MG63 (cell line): ENCODE data around the gene PIGT. TPM values are rescaled to one million over a fixed set of nuclear protein-coding genes. Genes with fewer than 3 reads are reported as not detected.
A peak's percentile ranks its signal among the peaks of the same experiment; 100 is the strongest.

ENCODE experiments used
- DNase-seq: peaks from one replicate; pipeline ENCODE4 v3.0.0-alpha.2; 2020
- H3K27me3 ChIP-seq: fragments of 250-450 bp; sonication (Bioruptor Pico); 2 replicates; pipeline ENCODE4 v1.5.1; 2020; ENCODE audit warnings: mild to moderate bottlenecking, moderate library complexity
- H3K36me3 ChIP-seq: fragments of 250-450 bp; sonication (Bioruptor Pico); 2 replicates; pipeline ENCODE4 v1.5.1; 2020; ENCODE audit warnings: mild to moderate bottlenecking, moderate library complexity
- H3K4me3 ChIP-seq: fragments of 250-450 bp; sonication (Bioruptor Pico); 2 replicates; pipeline ENCODE4 v1.5.1; 2020; ENCODE audit warnings: mild to moderate bottlenecking, moderate library complexity
- H3K9me3 ChIP-seq: fragments of 250-450 bp; sonication (Bioruptor Pico); 2 replicates; pipeline ENCODE4 v1.5.1; 2020; ENCODE audit warnings: mild to moderate bottlenecking, moderate library complexity
- total RNA-seq: library from RNA; depleted of rRNA; stranded (reverse); fragments of >200 nt; shearing (Covaris generic); gene quantifications from 2 replicates; pipeline ENCODE4 v1.2.3, GENCODE V29; 2014; ENCODE audit warnings: low replicate concordance; rRNA removed

The PIGT gene
- 35.6 and 66.5 TPM in 2 replicates for total RNA-seq

- peak; percentile 86 for DNase-seq
- H3K9me3 ChIP-seq = no peaks in the 10 kb centered on the region
- H3K4me3 ChIP-seq = peak within 1 kb of the TSS; percentile 87
- peaks cover 23% of the 10 kb centered on the region for H3K36me3 ChIP-seq
- no peaks in the 10 kb centered on the region for H3K27me3 ChIP-seq
Observed at GRCh38 chr20:45415822-45416637, at the start of gene PIGT. Gene PIGT (plus strand): TSS chr20:45416141. CDS start chr20:45416157, 16 bp downstream.

- no peaks in the 10 kb centered on the region for H3K27me3 ChIP-seq
- no peak for DNase-seq
- H3K9me3 ChIP-seq = no peaks in the 10 kb centered on the region
- peaks cover 47% of the 10 kb centered on the region for H3K36me3 ChIP-seq
- H3K4me3 ChIP-seq = no peak overlapping the region
Observed at GRCh38 chr20:45366192-45366591, 49.7 kb upstream of the PIGT start.

- DNase-seq = no peak
- H3K9me3 ChIP-seq = no peaks in the 10 kb centered on the region
- H3K4me3 ChIP-seq = no peak overlapping the region
- H3K36me3 ChIP-seq = peaks cover 51% of the 10 kb centered on the region
- no peaks in the 10 kb centered on the region for H3K27me3 ChIP-seq
Observed at GRCh38 chr20:45366631-45367030, 49.3 kb upstream of the PIGT start.

- no peak overlapping the region for H3K4me3 ChIP-seq
- DNase-seq = no peak
- no peaks in the 10 kb centered on the region for H3K9me3 ChIP-seq
- H3K27me3 ChIP-seq = no peaks in the 10 kb centered on the region
- peaks cover 51% of the 10 kb centered on the region for H3K36me3 ChIP-seq
Observed at GRCh38 chr20:45367126-45367525, 48.8 kb upstream of the PIGT start.

GRCh38 chr20:45368221-45368980, 47.5 kb upstream of the PIGT start:
- no peak for DNase-seq
- H3K9me3 ChIP-seq = no peaks in the 10 kb centered on the region
- H3K4me3 ChIP-seq = no peak overlapping the region
- H3K36me3 ChIP-seq = peaks cover 49% of the 10 kb centered on the region
- no peaks in the 10 kb centered on the region for H3K27me3 ChIP-seq

- H3K4me3 ChIP-seq = no peak overlapping the region
- no peak for DNase-seq
- no peaks in the 10 kb centered on the region for H3K27me3 ChIP-seq
- peaks cover 43% of the 10 kb centered on the region for H3K36me3 ChIP-seq
- no peaks in the 10 kb centered on the region for H3K9me3 ChIP-seq
Observed at GRCh38 chr20:45370571-45371160, 45.3 kb upstream of the PIGT start.

- peaks cover 27% of the 10 kb centered on the region for H3K36me3 ChIP-seq
- H3K27me3 ChIP-seq = no peaks in the 10 kb centered on the region
- DNase-seq = no peak
- H3K9me3 ChIP-seq = no peaks in the 10 kb centered on the region
- no peak overlapping the region for H3K4me3 ChIP-seq
Observed at GRCh38 chr20:45372241-45372640, 43.7 kb upstream of the PIGT start.

- H3K36me3 ChIP-seq = peaks cover 21% of the 10 kb centered on the region
- no peaks in the 10 kb centered on the region for H3K9me3 ChIP-seq
- H3K4me3 ChIP-seq = no peak overlapping the region
- H3K27me3 ChIP-seq = no peaks in the 10 kb centered on the region
- DNase-seq = no peak
Observed at GRCh38 chr20:45372646-45373352, 43.1 kb upstream of the PIGT start.

GRCh38 chr20:45373353-45374100, 42.4 kb upstream of the PIGT start:
- DNase-seq = peak; percentile 74
- Histone ChIP-seq H3K27me3 (no peaks in the 10 kb centered on the region), H3K36me3 (peaks cover 16% of the 10 kb centered on the region), H3K9me3 (no peaks in the 10 kb centered on the region), H3K4me3 (no peak overlapping the region)

- DNase-seq = no peak
- Histone ChIP-seq H3K36me3 (peaks cover 14% of the 10 kb centered on the region), H3K27me3 (no peaks in the 10 kb centered on the region), H3K4me3 (no peak overlapping the region), H3K9me3 (no peaks in the 10 kb centered on the region)
Observed at GRCh38 chr20:45374101-45374467, 41.9 kb upstream of the PIGT start.

GRCh38 chr20:45374966-45375365, 41.0 kb upstream of the PIGT start:
- no peaks in the 10 kb centered on the region for H3K9me3 ChIP-seq
- no peak for DNase-seq
- H3K36me3 ChIP-seq = peaks cover 14% of the 10 kb centered on the region
- no peak overlapping the region for H3K4me3 ChIP-seq
- H3K27me3 ChIP-seq = no peaks in the 10 kb centered on the region

- Histone ChIP-seq H3K9me3 (no peaks in the 10 kb centered on the region), H3K4me3 (no peak overlapping the region), H3K27me3 (no peaks in the 10 kb centered on the region), H3K36me3 (peaks cover 4% of the 10 kb centered on the region; the same call in 1 of the 2 replicates)
- DNase-seq = no peak
Observed at GRCh38 chr20:45377269-45377668, 38.7 kb upstream of the PIGT start.

- Histone ChIP-seq H3K4me3 (no peak within 1 kb of the TSS), H3K36me3 (peaks cover 4% of the 10 kb centered on the region; the same call in 1 of the 2 replicates), H3K9me3 (no peaks in the 10 kb centered on the region), H3K27me3 (no peaks in the 10 kb centered on the region)
- DNase-seq = no peak
Observed at GRCh38 chr20:45378191-45378590, 37.8 kb upstream of the PIGT start, which contains the start of gene TP53TG5. Gene TP53TG5 (minus strand): TSS chr20:45378325. CDS start chr20:45378236, 89 bp downstream.

- no peak for DNase-seq
- Histone ChIP-seq H3K9me3 (peaks cover 5% of the 10 kb centered on the region; the same call in 1 of the 2 replicates), H3K36me3 (no peaks in the 10 kb centered on the region; the same call in 1 of the 2 replicates), H3K27me3 (no peaks in the 10 kb centered on the region), H3K4me3 (no peak overlapping the region)
Observed at GRCh38 chr20:45387274-45387673, 28.7 kb upstream of the PIGT start.

GRCh38 chr20:45390931-45391330, 25.0 kb upstream of the PIGT start:
- no peaks in the 10 kb centered on the region for H3K9me3 ChIP-seq
- H3K4me3 ChIP-seq = no peak overlapping the region
- no peak for DNase-seq
- H3K27me3 ChIP-seq = no peaks in the 10 kb centered on the region
- H3K36me3 ChIP-seq = no peaks in the 10 kb centered on the region; the same call in 1 of the 2 replicates

- DNase-seq = no peak
- Histone ChIP-seq H3K9me3 (no peaks in the 10 kb centered on the region), H3K36me3 (no peaks in the 10 kb centered on the region; the same call in 1 of the 2 replicates), H3K27me3 (no peaks in the 10 kb centered on the region), H3K4me3 (no peak overlapping the region)
Observed at GRCh38 chr20:45391559-45391958, 24.4 kb upstream of the PIGT start.
